Natural killer cell (primary cell): ENCODE data around the gene CDC42EP1. TPM values are rescaled to one million over a fixed set of nuclear protein-coding genes. Genes with fewer than 3 reads are reported as not detected.

Experiments
- ATAC-seq, 3 donors: fragments of 150-1000 bp in 2 of 3; fragments of 200-7000 bp in 1 of 3; cut with Tn5 transposase; 1 replicate in 1 of 3; 2 replicates in 2 of 3; pipeline ENCODE4 v1.10.0; 2021; ENCODE audit warnings: mild to moderate bottlenecking in 2 of 3, moderate library complexity in 2 of 3
- DNase-seq, 2 donors: peaks; one replicate each; pipeline versions ENCODE4 v3.0.0 to v3.0.0-alpha.2; 2013 to 2021; ENCODE audit warnings: mixed read lengths in 1 of 2
- H3K27ac ChIP-seq: one replicate; pipeline ENCODE4 v1.5.1; 2013; ENCODE audit warnings: mild to moderate bottlenecking, low read length
- H3K27me3 ChIP-seq: one replicate; pipeline ENCODE4 v1.6.1; 2013; ENCODE audit warnings: low read length; ENCODE audit not compliant: control insufficient read depth, insufficient read depth
- H3K36me3 ChIP-seq: one replicate; pipeline ENCODE4 v1.6.1; 2013; ENCODE audit warnings: low read length; ENCODE audit not compliant: control insufficient read depth, insufficient read depth
- H3K4me1 ChIP-seq: one replicate; pipeline ENCODE4 v1.6.1; 2013; ENCODE audit warnings: low read length; ENCODE audit not compliant: control insufficient read depth, insufficient read depth
- H3K4me3 ChIP-seq: one replicate; pipeline ENCODE4 v1.5.1; 2013; ENCODE audit warnings: low read length
- H3K9me3 ChIP-seq: one replicate; pipeline ENCODE4 v1.6.1; 2013; ENCODE audit warnings: low read length; ENCODE audit not compliant: control insufficient read depth, insufficient read depth
- H3K27ac Mint-ChIP-seq, 2 donors: one replicate each; pipeline ENCODE4 v1.8.0; 2022; ENCODE audit warnings: mild to moderate bottlenecking in 2 of 2, mixed read lengths in 2 of 2, moderate library complexity in 1 of 2
- H3K27me3 Mint-ChIP-seq, 2 donors: one replicate each; pipeline ENCODE4 v1.8.0; 2022; ENCODE audit warnings: low read depth in 2 of 2, mixed read lengths in 2 of 2
- H3K36me3 Mint-ChIP-seq: one replicate; pipeline ENCODE4 v1.8.0; 2022; ENCODE audit warnings: mixed read lengths
- H3K4me1 Mint-ChIP-seq, 2 donors: one replicate each; pipeline ENCODE4 v1.8.0; 2022; ENCODE audit warnings: mixed read lengths in 2 of 2
- H3K4me3 Mint-ChIP-seq: one replicate; pipeline ENCODE4 v1.8.0; 2022; ENCODE audit warnings: mild to moderate bottlenecking, moderate library complexity, mixed read lengths
- H3K9me3 Mint-ChIP-seq, 2 donors: one replicate each; pipeline ENCODE4 v1.8.0; 2022; ENCODE audit warnings: mixed read lengths in 2 of 2
- CTCF ChIP-seq: fragments of 200-600 bp; IDR thresholded peaks from one replicate; pipeline ENCODE4 v1.8.0; 2022; ENCODE audit warnings: antibody characterized with exemption
- WGBS: methylation state at CpG from one replicate; pipeline ENCODE4 v1.1.7; 2013; ENCODE audit warnings: missing lambda C conversion rate; ENCODE audit not compliant: insufficient coverage; 5-methylcytosine and 5-hydroxymethylcytosine counted together
- intact Hi-C: fragments of 100-400 bp; cut with micrococcal nuclease; formaldehyde crosslinking; loops from one replicate; pipeline ENCODE4 v1.14.2; 2022
- total RNA-seq, 4 donors: library from RNA; stranded (reverse); fragments of 120-200 nt in 1 of 4; gene quantifications; one replicate each; pipeline versions ENCODE4 v1.2.3 to v1.2.4, GENCODE V29; 2013 to 2022

Gene CDC42EP1
- total RNA-seq, 3 donors from 2014 or later (not counting 1 experiment from before 2014, with no cell fraction given), result 0.27 to 0.78 TPM; not detected in 1

GRCh38 chr22:37521236-37521739 is 39.0 kb upstream of the CDC42EP1 start:
- H3K27me3 ChIP-seq, result peaks cover 14% of the 10 kb centered on the region
- no peak overlapping the region for H3K4me3 ChIP-seq
- Mint-ChIP-seq H3K4me3 (peak overlapping the region; percentile 43), H3K27ac (no peak overlapping the region), H3K9me3 (no peaks in the 10 kb centered on the region), H3K4me1 (peaks cover 0 to 6% of the 10 kb centered on the region in 2 donors), H3K27me3 (peaks cover 21 to 27% of the 10 kb centered on the region in 2 donors), H3K36me3 (peaks cover 3% of the 10 kb centered on the region)
- no peak overlapping the region for H3K27ac ChIP-seq
- H3K9me3 ChIP-seq, result no peaks in the 10 kb centered on the region
- no peaks in the 10 kb centered on the region for H3K36me3 ChIP-seq
- H3K4me1 ChIP-seq, result peaks cover 6% of the 10 kb centered on the region
- no peak for TF ChIP-seq CTCF
- DNase-seq (no peak), ATAC-seq (no peak)
- intact Hi-C loops, result no loop called here
- 74% methylated on average over 14 of the region's 14 CpGs for WGBS

- Mint-ChIP-seq H3K9me3 (no peaks in the 10 kb centered on the region), H3K27ac (no peak overlapping the region), H3K36me3 (no peaks in the 10 kb centered on the region), H3K4me1 (peaks cover 0 to 6% of the 10 kb centered on the region in 2 donors), H3K27me3 (peaks cover 19 to 25% of the 10 kb centered on the region in 2 donors), H3K4me3 (peak overlapping the region; percentile 13)
- peaks cover 6% of the 10 kb centered on the region for H3K4me1 ChIP-seq
- H3K9me3 ChIP-seq, result no peaks in the 10 kb centered on the region
- peaks cover 14% of the 10 kb centered on the region for H3K27me3 ChIP-seq
- intact Hi-C loops, result no loop called here
- no peak for TF ChIP-seq CTCF
- DNase-seq (no peak), ATAC-seq (no peak)
- no peak overlapping the region for H3K4me3 ChIP-seq
- 92% methylated on average over 5 of the region's 6 CpGs for WGBS
- no peak overlapping the region for H3K27ac ChIP-seq
- no peaks in the 10 kb centered on the region for H3K36me3 ChIP-seq
Measured at GRCh38 chr22:37522482-37522881, 37.8 kb upstream of the CDC42EP1 start.

- Mint-ChIP-seq H3K36me3 (no peaks in the 10 kb centered on the region), H3K4me1 (no peaks in the 10 kb centered on the region), H3K27me3 (peaks cover 11 to 22% of the 10 kb centered on the region in 2 donors), H3K27ac (no peak overlapping the region), H3K9me3 (no peaks in the 10 kb centered on the region), H3K4me3 (no peak overlapping the region)
- no peak overlapping the region for H3K27ac ChIP-seq
- no peak overlapping the region for H3K4me3 ChIP-seq
- 62% methylated on average over 10 of the region's 10 CpGs for WGBS
- H3K27me3 ChIP-seq, result peaks cover 9% of the 10 kb centered on the region
- no peaks in the 10 kb centered on the region for H3K4me1 ChIP-seq
- ATAC-seq (no peak), DNase-seq (no peak)
- H3K36me3 ChIP-seq, result no peaks in the 10 kb centered on the region
- intact Hi-C loops, result no loop called here
- no peak for TF ChIP-seq CTCF
- H3K9me3 ChIP-seq, result no peaks in the 10 kb centered on the region
Measured at GRCh38 chr22:37525073-37525745, 35.1 kb upstream of the CDC42EP1 start.
